ENCODE results near the gene CIART. TPM values are rescaled to one million over a fixed set of nuclear protein-coding genes. Genes with fewer than 3 reads are reported as not detected.

CIART gene
- polyA plus RNA-seq, 2 donors, result 4.9 to 7.3 TPM

Other genes with a start within 250 kb of the CIART start
- 10 to 100 TPM; 16.1 to 19.3 TPM for gene VPS45, start 214.8 kb upstream of the CIART start, polyA plus RNA-seq
- gene PLEKHO1, start 132.6 kb upstream of the CIART start, polyA plus RNA-seq, result 10 to 100 TPM; 25.1 to 36.7 TPM
- gene ANP32E, start 46.4 kb upstream of the CIART start, polyA plus RNA-seq, result 10 to 100 TPM; 14.5 to 16.9 TPM
- gene CA14, start 24.8 kb upstream of the CIART start, polyA plus RNA-seq, result under 1 TPM; 0.06 to 0.22 TPM
- 100 to 1,000 TPM in 1 of 2 donors, 10 to 100 TPM in 1; 94.3 to 116 TPM for gene APH1A, start 13.5 kb upstream of the CIART start, polyA plus RNA-seq
- 1 to 10 TPM; 5.9 to 8.1 TPM for gene C1orf54, start 9.8 kb upstream of the CIART start, polyA plus RNA-seq
- 100 to 1,000 TPM in 1 of 2 donors, 10 to 100 TPM in 1; 80.0 to 122 TPM for gene MRPS21, start 11.3 kb downstream of the CIART start, polyA plus RNA-seq
- gene PRPF3, start 39.0 kb downstream of the CIART start, polyA plus RNA-seq, result 10 to 100 TPM; 24.7 to 37.6 TPM
- gene RPRD2, start 81.6 kb downstream of the CIART start, polyA plus RNA-seq, result 1 to 10 TPM; 7.1 to 8.9 TPM
- 10 to 100 TPM; 14.1 to 26.7 TPM for gene TARS2, start 204.9 kb downstream of the CIART start, polyA plus RNA-seq
- gene ECM1, start 225.6 kb downstream of the CIART start, polyA plus RNA-seq, result 1,000 to 10,000 TPM; 1,189 to 4,054 TPM
- gene FALEC, start 233.2 kb downstream of the CIART start, polyA plus RNA-seq, result 1 to 10 TPM; 2.1 to 4.6 TPM